HG02973 (cell line): ENCODE results near the gene CHST14.
"Not testable (repeated sequence)": the region's sequence is repeated elsewhere in the genome, so short reads cannot be mapped to it uniquely, and the experiment has no call there.

Experiments
- ATAC-seq: cut with Tn5 transposase; IDR thresholded peaks from one replicate; pipeline ENCODE4 v1.9.1; 2021; ENCODE audit warnings: moderate library complexity; ENCODE audit not compliant: unreplicated experiment

Gene CHST14

GRCh38 chr15:40440743-40441564 is 29.8 kb upstream of the CHST14 start, which contains the start of gene BAHD1:
BAHD1 (plus strand) TSS chr15:40440953; CDS start chr15:40458465, 17,512 bp downstream.
- peak; percentile 88 for ATAC-seq

- no peak for ATAC-seq
These were observed 28.9 kb upstream of the CHST14 start for GRCh38 chr15:40441565-40442531.

GRCh38 chr15:40443255-40443654 is 27.5 kb upstream of the CHST14 start:
- ATAC-seq, result no peak

GRCh38 chr15:40443846-40444245 is 26.9 kb upstream of the CHST14 start:
- no peak for ATAC-seq

- no peak for ATAC-seq
These were observed 26.0 kb upstream of the CHST14 start for GRCh38 chr15:40444736-40445135.

- no peak for ATAC-seq
These were observed 25.3 kb upstream of the CHST14 start for GRCh38 chr15:40445421-40445922.

GRCh38 chr15:40446144-40446543 is 24.6 kb upstream of the CHST14 start:
- ATAC-seq, result no peak

GRCh38 chr15:40448354-40448753 is 22.4 kb upstream of the CHST14 start:
- no peak for ATAC-seq

GRCh38 chr15:40449275-40449674 is 21.5 kb upstream of the CHST14 start:
- no peak for ATAC-seq

GRCh38 chr15:40450047-40450446 is 20.7 kb upstream of the CHST14 start:
- ATAC-seq, result no peak

- ATAC-seq, result no peak
These were observed 19.1 kb upstream of the CHST14 start for GRCh38 chr15:40451527-40452158.

GRCh38 chr15:40452296-40453090 is 18.3 kb upstream of the CHST14 start:
- no peak for ATAC-seq

- not testable (repeated sequence) for ATAC-seq
These were observed 16.8 kb upstream of the CHST14 start for GRCh38 chr15:40453941-40454340.

- ATAC-seq, result no peak
These were observed 15.8 kb upstream of the CHST14 start for GRCh38 chr15:40454904-40455391.

GRCh38 chr15:40456299-40456712 is 14.5 kb upstream of the CHST14 start:
- no peak for ATAC-seq

GRCh38 chr15:40456738-40457137 is 14.0 kb upstream of the CHST14 start:
- no peak for ATAC-seq

GRCh38 chr15:40458495-40459371 is 12.1 kb upstream of the CHST14 start:
- no peak for ATAC-seq

- no peak for ATAC-seq
These were observed 11.3 kb upstream of the CHST14 start for GRCh38 chr15:40459391-40460015.

- ATAC-seq, result no peak
These were observed 10.4 kb upstream of the CHST14 start for GRCh38 chr15:40460404-40460803.
